ENCODE data around the gene KCNT1.

The KCNT1 gene

GRCh38 chr9:135804581-135805421 lies 102.8 kb downstream of the KCNT1 start:
- DNase-seq = no peak

DNA sequence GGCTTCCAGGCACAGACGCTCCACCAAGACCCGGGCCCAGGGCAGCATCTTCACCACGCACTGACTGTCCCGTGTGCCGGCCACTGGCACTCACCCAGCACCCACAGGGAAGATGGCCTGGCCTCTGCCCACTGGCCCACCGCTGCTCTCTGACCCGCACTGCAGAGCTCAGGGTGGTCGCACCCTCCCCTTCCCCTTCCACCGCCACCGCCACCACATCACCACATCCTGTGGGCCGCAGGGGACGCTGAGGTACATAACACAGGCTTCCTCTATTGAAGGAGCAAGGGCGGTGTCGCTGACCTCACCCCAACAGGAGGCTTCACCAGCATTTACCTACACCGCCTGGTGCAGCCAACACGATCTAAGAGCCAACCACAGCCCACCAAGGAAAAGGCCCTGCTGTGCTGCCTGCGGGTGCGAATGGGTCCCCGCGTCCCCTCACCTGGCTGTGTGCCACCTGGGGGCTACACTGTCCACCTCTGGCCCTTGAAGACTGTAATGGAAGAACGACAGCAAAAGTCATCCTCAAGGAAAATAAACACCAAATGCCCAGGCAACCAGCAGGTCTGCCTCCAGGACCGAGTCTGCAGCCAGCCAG lies 103.5 kb downstream of the KCNT1 start:
- no peak for DNase-seq

- DNase-seq = no peak
These were observed 107.2 kb downstream of the KCNT1 start for GRCh38 chr9:135809166-135809565.

- no peak for DNase-seq
These were observed 109.0 kb downstream of the KCNT1 start for GRCh38 chr9:135810806-135811575.

DNA sequence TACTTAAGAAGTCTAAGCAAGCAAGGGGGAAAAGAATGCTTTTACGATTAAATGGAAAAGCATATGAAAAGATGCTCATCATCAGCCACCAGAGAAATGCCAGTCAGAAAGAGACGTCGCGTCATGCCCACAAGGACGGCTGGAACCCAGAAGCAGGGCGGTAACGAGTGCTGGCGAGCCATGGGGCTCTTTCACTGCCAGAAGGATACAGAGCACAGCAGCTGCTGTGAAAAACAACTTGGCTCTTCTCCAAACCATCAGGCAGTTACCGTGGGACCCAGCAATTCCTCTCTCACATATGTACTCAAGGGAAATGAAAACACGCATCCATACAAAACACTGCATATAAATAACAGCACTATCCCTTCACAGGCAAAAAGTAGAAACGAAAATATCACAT lies 109.8 kb downstream of the KCNT1 start:
- DNase-seq = no peak

- no peak for DNase-seq
These were observed 111.0 kb downstream of the KCNT1 start for GRCh38 chr9:135812961-135813360.

GRCh38 chr9:135813671-135814290 lies 111.8 kb downstream of the KCNT1 start:
- DNase-seq = no peak

GRCh38 chr9:135814421-135815095 lies 112.6 kb downstream of the KCNT1 start:
- no peak for DNase-seq

GRCh38 chr9:135815413-135815812 lies 113.4 kb downstream of the KCNT1 start:
- DNase-seq = no peak

- no peak for DNase-seq
These were observed 114.1 kb downstream of the KCNT1 start for GRCh38 chr9:135815830-135816650.

DNA sequence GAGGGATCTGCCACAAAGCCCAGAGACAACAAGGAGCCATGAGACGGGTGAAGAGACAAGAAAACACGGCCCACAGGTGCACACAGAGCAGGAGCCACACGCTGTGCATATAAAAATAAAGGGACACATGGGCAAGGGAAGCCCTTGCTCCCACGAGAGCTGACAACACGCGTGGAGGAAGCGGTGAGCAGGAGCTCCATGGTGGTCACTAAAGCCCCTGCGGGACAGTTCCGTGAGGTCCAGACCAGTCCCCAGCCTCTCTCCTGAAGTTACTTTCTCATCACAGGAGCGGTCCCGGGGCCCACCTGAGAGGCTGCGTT lies 114.6 kb downstream of the KCNT1 start:
- DNase-seq = no peak

- no peak for DNase-seq
These were observed 116.1 kb downstream of the KCNT1 start for GRCh38 chr9:135817951-135818717.

- DNase-seq = no peak
These were observed 116.9 kb downstream of the KCNT1 start for GRCh38 chr9:135818718-135819475.

DNA sequence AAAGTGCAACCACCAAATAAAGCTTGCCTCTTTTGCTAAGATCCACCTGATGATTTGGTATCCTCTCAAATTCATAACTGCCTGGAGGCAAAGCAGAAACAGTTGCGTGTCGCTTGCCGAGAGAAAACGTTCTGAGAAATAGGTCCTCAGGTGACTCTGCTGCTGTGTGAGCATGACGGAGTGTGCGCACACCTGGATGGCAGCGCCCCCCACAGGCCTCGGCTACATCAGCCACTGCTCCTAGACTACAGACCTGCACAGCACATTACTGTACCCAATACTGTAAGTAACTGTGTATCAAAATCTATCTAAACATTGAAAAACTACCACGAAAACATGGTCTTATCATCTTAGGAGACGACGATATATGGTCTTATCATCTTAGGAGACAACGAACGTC lies 117.9 kb downstream of the KCNT1 start:
- no peak for DNase-seq

DNA sequence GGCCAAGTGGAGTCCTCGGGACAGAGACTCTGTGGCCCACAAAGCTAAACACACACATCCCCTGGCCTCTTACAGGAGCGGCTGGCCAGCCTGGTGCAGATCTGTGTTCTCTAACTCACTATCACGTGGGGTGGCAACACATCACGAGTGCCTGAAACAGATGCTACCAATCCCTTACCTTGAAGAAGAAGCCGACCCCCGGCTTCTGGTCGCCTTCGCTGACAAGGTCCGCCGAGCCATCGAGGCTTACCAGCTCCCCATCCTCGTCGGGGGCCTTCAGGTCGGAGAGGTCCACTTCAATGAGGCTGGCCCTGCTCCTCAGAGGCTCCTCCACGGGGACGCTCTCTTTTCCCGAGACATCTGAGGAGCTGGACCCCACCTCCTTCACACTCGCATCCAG lies 118.7 kb downstream of the KCNT1 start:
- no peak for DNase-seq

GRCh38 chr9:135821116-135821515 lies 119.1 kb downstream of the KCNT1 start:
- DNase-seq = no peak

GRCh38 chr9:135821733-135822373 lies 119.9 kb downstream of the KCNT1 start:
- DNase-seq = no peak

DNA sequence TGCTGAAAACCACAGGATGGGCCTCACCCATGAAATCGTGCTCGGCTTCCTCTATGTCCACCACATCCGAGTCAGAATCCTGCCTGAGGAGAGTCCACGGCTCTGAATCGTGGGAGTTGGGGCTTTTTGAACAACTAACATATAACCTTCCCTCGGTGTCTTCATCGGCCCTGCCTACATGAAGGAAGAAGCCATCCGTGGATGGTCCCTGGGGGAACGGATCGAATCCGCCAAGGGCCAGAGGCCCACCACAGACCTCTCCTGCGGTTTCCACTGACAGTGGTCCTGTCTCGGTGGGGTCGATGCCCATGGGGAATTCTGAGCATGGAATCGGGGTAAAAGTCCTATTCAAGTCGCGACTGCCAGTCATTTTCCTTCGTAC lies 120.4 kb downstream of the KCNT1 start:
- DNase-seq = no peak

- no peak for DNase-seq
These were observed 121.1 kb downstream of the KCNT1 start for GRCh38 chr9:135823036-135823435.

All from CD4-positive, alpha-beta T cell treated with Interleukin-10 for 1 hour (primary cell).